Measurements from ENCODE around the gene REEP5. TPM values are rescaled to one million over a fixed set of nuclear protein-coding genes. Genes with fewer than 3 reads are reported as not detected.

REEP5 gene
- polyA plus RNA-seq, 3 donors, result 83.6 to 200 (median 193) TPM

DNA sequence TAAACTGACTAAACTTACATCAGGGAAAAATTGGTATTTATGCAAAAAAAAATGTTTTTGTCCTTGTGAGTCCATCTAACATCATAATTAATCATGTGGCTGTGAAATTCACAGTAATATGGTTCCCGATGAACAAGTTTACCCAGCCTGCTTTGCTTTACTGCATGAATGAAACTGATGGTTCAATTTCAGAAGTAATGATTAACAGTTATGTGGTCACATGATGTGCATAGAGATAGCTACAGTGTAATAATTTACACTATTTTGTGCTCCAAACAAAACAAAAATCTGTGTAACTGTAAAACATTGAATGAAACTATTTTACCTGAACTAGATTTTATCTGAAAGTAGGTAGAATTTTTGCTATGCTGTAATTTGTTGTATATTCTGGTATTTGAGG is 77.5 kb downstream of the REEP5 start:
- Histone ChIP-seq H3K27ac (ENCODE audit: low read depth in 1 of 2, low read length in 2 of 2) (no peak overlapping the region), H3K27me3 (ENCODE audit: control insufficient read depth in 2 of 2, insufficient read depth in 2 of 2, low read length in 2 of 2) (no peaks in the 10 kb centered on the region), H3K4me3 (replicated peaks in 1 of 3; ENCODE audit: low read depth in 2 of 3, low read length in 3 of 3) (no peak overlapping the region), H2AFZ (ENCODE audit: insufficient read depth, low read depth, low read length, poor library complexity, severe bottlenecking) (no peak overlapping the region), H3K36me3 (replicated peaks in 1 of 2; ENCODE audit: control insufficient read depth in 1 of 2, insufficient read depth in 2 of 2, low read length in 2 of 2) (peaks cover 2 to 13% of the 10 kb centered on the region in 2 donors), H3K9me3 (replicated peaks in 1 of 2; ENCODE audit: control insufficient read depth in 1 of 2, insufficient read depth in 1 of 2, low read length in 2 of 2) (no peaks in the 10 kb centered on the region), H3K4me2 (replicated peaks; ENCODE audit: extremely low read depth, low read length, poor library complexity, severe bottlenecking) (no peak overlapping the region), H3K9ac (ENCODE audit: insufficient read depth, low read length, poor library complexity, severe bottlenecking) (no peak overlapping the region), H3K79me2 (ENCODE audit: insufficient read depth, low read length) (no peaks in the 10 kb centered on the region), H3K4me1 (ENCODE audit: control insufficient read depth in 1 of 2, insufficient read depth in 2 of 2, low read length in 2 of 2) (peaks cover 0 to 2% of the 10 kb centered on the region in 2 donors), H4K20me1 (ENCODE audit: insufficient read depth, low read length) (no peaks in the 10 kb centered on the region)
- Mint-ChIP-seq H3K27ac (no peak overlapping the region), H3K4me1 (peaks cover 5% of the 10 kb centered on the region), H3K9me3 (no peaks in the 10 kb centered on the region), H3K27me3 (ENCODE audit: low read depth in 3 of 3) (peaks cover 3 to 4% (median 3%) of the 10 kb centered on the region in 3 donors), H3K36me3 (peaks cover 16 to 23% of the 10 kb centered on the region in 2 donors), H3K4me3 (no peak overlapping the region)
- DNase-seq, result no peak
- intact Hi-C loops (cut with micrococcal nuclease), result no loop called here
- WGBS (ENCODE audit: insufficient coverage), result no CpG with 5 or more reads among the region's 1 CpG
- no peak for TF ChIP-seq CTCF (IDR thresholded peaks at IDR 0.05)

DNA sequence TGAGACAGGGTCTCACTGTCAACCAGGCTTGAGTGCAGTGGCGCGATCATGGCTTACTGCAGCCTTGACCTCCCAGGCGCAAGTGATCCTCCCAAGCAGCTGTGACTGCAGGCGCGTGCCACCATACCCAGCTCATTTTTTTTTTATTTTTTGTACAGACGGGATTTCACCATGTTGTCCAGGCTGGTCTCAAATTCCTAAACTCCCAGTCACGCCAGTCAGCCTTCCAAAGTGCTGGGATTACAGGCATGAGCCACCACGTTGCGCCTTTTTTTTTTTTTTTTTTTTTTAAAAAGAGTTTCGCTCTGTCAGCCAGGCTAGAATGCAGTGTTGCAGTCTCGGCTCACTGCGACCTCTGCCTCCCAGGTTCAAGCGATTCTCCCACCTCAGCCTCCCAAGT is 88.1 kb downstream of the REEP5 start:
- peaks cover 61 to 95% of the 10 kb centered on the region in 2 donors for H3K36me3 ChIP-seq (replicated peaks in 1 of 2; ENCODE audit: control insufficient read depth in 1 of 2, insufficient read depth in 2 of 2, low read length in 2 of 2)
- H3K4me2 ChIP-seq (replicated peaks; ENCODE audit: extremely low read depth, low read length, poor library complexity, severe bottlenecking), result no peak overlapping the region
- TF ChIP-seq CTCF (IDR thresholded peaks at IDR 0.05), result no peak
- H3K4me1 ChIP-seq (ENCODE audit: control insufficient read depth in 1 of 2, insufficient read depth in 2 of 2, low read length in 2 of 2), result no peaks in the 10 kb centered on the region
- H4K20me1 ChIP-seq (ENCODE audit: insufficient read depth, low read length), result no peaks in the 10 kb centered on the region
- no peaks in the 10 kb centered on the region for H3K27me3 ChIP-seq (ENCODE audit: control insufficient read depth in 2 of 2, insufficient read depth in 2 of 2, low read length in 2 of 2)
- H3K9me3 Mint-ChIP-seq, result peaks cover 0 to 2% (median 0%) of the 10 kb centered on the region in 7 donors
- H3K79me2 ChIP-seq (ENCODE audit: insufficient read depth, low read length), result no peaks in the 10 kb centered on the region
- peaks cover 65 to 89% of the 10 kb centered on the region in 2 donors for H3K36me3 Mint-ChIP-seq
- H2AFZ ChIP-seq (ENCODE audit: insufficient read depth, low read depth, low read length, poor library complexity, severe bottlenecking), result no peak overlapping the region
- DNase-seq, result no peak
- H3K9ac ChIP-seq (ENCODE audit: insufficient read depth, low read length, poor library complexity, severe bottlenecking), result no peak overlapping the region
- H3K9me3 ChIP-seq (replicated peaks in 1 of 2; ENCODE audit: control insufficient read depth in 1 of 2, insufficient read depth in 1 of 2, low read length in 2 of 2), result no peaks in the 10 kb centered on the region
- H3K4me1 Mint-ChIP-seq, result no peaks in the 10 kb centered on the region
- H3K27ac ChIP-seq (ENCODE audit: low read depth in 1 of 2, low read length in 2 of 2), result no peak overlapping the region
- intact Hi-C loops (cut with micrococcal nuclease), result no loop called here
- no peak overlapping the region for H3K4me3 Mint-ChIP-seq
- 100% methylated on average over 2 of the region's 13 CpGs for WGBS (ENCODE audit: insufficient coverage)
- no peak overlapping the region for H3K4me3 ChIP-seq (replicated peaks in 1 of 3; ENCODE audit: low read depth in 2 of 3, low read length in 3 of 3)
- no peaks in the 10 kb centered on the region for H3K27me3 Mint-ChIP-seq (ENCODE audit: low read depth in 3 of 3)
- no peak overlapping the region for H3K27ac Mint-ChIP-seq

Measured in CD14-positive monocyte (primary cell).